GM18870 (cell line): Measurements from ENCODE around the gene CMYA5.

ENCODE experiments used
- ATAC-seq: cut with Tn5 transposase; IDR thresholded peaks from one replicate; pipeline ENCODE4 v1.9.1; 2021; ENCODE audit warnings: moderate library complexity; ENCODE audit not compliant: unreplicated experiment

CMYA5 gene

DNA sequence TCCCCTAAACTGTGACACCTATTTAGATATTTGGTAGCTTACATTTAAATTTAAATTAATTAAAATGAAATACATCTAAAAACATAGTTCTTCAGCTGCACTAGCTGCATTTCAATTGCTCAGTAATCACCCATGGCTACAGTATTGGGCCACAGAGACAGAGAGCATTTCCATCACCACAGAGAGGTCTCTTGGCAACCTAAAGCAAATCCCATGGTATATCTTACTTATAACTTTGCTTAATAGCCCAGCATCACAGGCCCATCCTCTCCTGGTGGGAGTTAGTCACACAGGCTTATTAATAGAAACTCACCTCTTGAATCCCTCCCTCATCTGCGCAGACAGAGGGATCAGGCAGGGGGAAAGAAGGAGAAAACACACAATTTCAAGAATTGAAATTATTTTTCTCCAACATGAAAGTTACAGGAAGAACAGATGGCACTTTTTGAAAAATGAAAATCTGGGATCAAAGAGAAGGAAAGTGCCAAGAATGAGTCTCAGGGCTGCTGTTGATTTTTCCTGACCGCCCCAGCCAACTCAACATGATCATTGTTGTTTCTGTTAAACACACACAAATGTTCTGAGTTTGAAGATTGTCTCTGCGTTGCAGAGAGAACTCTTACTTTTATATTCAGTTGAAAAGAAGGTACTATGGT, 144.6 kb downstream of the CMYA5 start:
- ATAC-seq: no peak

DNA sequence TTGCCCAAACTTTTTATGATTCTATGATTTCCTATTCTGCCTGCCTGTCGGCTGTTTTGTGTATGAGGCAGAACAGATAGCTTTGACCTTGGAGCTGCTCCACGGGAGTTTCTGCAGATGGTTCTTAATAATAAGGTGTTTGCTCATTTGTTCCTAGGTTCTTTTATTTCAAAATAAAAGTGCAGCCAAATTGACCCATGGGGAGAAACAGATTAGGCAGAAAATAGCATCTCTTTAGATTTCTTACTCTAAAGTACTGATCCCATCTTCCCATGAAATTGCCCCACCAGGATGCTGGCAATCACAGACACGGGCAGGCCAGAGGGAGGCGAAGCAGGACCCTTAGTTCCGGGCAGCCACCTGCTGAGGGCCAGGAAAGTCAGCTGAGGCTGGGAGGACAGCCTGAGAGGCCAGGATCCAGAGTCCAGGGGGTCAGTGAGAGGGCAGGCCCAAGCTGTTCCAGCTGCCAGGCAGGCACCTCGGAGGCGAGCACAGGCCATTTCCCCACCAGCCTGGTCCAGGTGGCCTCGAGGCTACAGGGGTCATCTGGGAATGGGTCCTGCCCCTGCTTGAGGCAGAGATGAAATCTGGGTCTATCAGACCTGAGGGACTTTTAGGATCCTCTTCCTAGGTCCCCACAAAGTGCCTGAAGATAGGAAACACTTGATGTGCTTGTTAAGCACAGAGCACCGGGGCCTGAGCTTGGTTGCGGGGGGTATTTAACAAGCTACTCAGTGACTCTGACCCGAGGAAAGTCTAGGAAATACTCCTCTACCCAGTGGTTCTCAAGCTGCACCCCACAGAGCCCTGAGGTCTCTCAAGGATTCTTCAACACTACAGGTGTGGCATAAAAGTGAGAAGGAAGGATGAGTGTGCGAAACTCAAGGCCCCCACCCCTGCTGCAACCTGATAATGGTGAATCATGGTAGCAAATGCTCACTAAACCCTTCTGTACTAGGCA, 145.4 kb downstream of the CMYA5 start:
- ATAC-seq: no peak

DNA sequence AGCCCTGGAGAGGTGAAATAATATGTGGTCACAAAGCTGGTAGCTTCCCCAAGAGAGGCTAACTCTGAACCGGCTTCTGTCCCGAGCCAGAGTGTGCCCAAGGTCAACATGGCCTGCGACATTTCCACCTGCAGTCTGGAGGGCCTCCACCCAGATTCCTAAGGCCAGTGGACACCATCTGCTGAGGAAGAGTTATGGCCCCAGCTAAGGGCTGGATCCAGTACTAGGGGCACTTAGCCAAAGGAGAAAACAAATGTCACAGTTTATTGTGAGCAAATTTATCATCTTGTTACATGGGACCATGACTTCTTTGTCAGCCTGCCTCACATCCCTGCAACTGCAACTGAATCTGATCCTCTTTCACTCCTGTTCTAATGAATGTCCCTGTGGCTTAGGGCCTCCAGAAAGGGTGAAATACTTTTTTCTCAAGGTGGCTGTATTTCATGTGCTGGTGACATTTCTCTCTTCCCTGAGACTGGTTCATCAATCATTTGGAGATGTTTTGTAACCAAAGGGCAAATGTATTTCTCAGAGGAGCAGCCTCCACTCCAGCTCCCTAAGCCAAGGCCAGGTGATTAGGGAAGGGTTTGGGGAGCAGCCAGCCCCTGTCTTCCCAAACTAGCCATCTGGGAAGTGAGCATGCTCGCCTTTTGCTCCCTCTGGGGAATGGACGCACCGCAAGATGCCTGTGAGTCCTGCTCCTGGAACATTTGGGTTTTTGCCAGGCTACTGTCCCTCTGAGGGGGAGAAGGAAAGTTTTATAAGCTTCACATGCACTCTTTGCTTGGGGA, 148.3 kb downstream of the CMYA5 start:
- ATAC-seq: no peak

DNA sequence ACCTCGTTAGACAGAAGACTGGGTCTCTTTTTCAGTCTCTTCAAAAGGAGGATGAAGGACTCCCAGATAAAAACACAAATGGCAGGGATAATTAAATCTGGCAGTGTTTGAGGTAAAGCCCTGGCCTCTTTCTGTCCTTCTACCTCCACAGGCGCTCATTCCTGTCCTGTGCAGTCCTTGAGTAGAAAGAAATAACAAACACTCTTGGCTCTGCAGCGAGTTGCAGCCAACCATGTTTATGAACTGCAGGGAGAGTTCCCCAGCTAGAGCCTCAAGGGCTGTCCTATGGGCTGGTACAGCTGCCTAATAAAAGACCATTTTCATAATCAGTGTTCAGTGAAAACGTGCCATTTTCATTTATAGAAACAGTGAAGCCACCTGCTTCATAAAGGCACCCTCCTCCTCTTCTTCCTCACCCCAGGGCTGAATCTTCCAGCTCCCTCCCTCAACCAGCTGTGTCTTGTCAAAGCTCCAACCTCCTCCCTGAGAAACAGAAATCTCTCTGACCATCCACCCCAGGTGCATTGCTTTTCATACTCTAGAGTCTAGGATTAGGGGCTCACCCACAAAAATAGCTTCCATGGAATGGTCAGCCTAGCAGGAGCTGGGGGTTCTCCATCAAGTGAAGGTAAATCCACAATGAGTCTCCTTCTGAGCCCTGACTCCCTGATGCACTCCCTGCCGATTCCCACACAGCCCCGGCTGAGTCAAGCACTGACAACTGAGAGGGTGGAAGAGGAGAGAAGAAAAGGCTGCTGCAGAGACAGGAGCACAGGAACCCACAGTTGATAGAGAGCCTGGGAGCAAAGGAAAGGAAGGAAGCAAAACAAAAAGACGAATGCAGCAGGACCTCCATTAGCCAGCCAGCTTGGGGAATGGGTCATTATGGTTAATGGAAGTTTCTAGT, 150.7 kb downstream of the CMYA5 start:
- ATAC-seq: no peak

DNA sequence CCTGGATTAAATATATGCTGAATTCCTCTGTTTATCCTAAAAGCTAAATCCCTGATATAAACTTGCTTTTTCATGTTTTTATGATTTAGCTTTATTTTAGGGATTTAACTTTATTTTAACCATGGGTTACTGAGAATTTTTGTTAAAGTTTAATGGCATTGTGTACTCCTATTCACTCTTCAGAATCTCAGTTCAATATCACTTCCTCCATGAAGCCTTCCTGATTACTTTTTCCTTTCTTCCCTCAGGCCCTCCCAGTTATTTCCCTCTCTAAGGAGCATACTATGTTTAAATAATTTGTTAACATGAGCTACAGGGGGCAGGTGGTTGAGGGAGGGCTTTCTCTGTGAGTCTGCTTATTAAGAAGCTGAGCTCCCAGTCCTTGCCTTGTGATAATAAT, 151.5 kb downstream of the CMYA5 start:
- ATAC-seq: no peak

DNA sequence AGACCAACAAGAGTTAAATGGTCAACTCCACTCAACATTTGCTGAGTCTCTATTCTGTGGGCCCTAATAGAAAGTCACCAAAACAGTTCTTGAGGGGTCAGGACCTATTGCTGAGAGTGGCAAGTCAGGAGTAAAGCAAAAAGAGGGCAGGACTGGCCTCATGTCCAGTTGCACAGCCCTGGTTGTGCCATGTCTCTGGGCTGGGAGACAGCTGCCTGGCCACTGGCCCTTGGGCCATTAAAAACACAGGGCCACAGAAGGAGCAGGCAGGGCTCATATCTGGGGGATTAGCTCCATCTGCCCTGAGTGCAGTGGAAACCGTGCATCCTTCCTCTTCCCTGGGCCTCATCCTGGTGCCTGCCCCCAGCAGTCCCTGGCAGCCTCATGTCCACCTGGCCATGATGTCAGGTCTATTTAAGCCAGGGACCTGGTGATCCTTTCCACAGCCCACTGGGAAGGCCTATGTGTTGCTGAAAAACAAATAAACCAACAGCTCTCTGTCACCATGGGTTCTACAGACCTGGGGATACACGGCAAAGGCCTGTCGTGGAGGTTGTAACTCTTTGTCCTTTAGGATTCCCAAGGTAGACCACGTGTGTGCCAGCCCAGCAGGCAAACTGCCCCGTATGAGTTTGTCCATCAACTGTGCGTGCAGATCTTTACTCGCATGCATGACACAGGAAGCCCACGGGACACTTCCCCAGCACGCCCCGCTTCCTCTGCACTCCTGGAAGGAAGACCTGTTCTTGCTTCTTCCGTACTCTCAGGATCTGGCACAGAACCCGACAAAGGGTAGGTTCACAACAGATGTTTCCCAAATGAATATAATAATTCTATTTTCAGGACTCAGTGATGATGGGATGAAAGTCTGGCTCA, 152.6 kb downstream of the CMYA5 start:
- no peak for ATAC-seq

DNA sequence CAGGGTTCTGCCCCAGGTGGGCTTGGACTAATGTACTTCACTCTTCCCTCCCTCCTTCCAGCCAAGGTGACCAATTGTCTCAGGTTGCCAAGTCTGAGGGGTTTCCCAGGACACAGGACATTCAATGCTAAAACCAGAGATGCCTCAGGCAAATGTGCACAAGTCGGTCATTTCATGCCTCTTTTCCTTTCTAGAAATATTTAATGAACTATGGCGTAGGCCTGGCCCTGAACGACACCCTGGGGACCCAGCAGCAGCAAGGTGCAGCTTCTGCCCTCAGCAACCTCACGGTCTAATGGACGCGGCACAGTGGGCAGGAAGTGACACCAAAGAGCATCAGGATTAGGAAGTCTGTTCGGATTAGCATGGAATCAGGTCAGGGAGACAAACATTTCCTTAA, 153.4 kb downstream of the CMYA5 start:
- ATAC-seq: no peak

DNA sequence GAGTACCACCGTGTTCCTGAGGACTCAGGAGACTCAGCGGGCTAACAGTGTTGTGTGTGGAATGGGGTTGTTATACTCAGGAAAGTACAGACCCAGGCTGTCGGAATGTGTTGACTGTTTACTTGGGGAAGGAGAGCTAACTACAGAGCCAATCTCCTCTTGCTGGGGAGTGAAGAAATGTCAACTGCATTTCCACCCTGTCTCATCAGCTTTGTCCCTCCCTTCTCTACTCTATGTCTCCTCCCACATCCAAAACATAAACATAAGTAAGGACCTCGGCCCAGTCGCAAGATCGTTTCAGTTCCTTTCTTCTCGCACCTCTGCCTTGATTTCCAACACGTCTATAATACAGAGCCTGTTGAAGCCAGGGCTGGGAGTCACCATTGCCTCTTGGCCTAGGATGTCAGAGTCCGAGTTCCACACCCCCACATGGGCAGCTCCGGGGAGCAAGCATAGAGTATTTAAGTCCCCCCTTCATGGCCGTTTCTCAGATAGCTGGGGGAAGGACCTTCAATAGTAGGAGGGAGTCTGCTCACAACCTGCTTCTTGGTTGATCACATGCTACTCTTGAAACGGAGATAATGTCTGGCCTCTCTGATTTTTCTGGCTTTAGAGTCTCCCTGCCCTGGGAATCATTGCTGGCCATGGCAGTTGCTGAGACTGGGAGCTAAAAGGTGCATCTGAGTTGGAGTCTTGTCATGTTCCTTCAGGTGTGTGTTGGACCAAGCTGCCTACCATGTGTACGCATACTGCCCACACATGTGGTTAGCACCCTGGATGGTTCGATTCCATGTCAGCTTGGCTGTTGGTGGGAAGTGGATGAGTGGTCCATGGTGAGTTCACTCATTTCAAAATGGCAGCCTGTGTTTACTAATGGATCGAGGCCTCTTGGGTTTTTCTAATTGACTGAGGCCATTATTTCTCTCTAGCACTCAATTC, 154.1 kb downstream of the CMYA5 start:
- no peak for ATAC-seq

DNA sequence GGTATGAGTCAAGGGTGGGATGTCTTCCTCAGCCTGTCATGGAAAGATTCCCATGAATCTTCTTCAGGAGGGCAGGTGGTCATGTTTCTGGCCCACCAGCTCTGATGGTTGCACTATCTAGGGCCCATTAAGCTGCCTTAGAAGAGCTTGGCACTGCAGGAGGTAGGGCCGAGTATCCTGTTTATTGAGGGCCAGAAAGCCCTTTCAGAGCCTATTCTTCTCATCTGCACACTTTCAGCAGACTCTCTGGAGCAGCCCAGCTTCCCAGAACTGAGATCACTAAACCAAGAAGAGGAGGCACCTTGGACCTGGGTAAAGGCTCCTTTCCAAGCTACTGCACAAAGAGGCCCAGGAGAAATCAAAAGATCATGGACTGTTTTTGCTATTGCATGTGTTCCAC, 154.9 kb downstream of the CMYA5 start:
- no peak for ATAC-seq

DNA sequence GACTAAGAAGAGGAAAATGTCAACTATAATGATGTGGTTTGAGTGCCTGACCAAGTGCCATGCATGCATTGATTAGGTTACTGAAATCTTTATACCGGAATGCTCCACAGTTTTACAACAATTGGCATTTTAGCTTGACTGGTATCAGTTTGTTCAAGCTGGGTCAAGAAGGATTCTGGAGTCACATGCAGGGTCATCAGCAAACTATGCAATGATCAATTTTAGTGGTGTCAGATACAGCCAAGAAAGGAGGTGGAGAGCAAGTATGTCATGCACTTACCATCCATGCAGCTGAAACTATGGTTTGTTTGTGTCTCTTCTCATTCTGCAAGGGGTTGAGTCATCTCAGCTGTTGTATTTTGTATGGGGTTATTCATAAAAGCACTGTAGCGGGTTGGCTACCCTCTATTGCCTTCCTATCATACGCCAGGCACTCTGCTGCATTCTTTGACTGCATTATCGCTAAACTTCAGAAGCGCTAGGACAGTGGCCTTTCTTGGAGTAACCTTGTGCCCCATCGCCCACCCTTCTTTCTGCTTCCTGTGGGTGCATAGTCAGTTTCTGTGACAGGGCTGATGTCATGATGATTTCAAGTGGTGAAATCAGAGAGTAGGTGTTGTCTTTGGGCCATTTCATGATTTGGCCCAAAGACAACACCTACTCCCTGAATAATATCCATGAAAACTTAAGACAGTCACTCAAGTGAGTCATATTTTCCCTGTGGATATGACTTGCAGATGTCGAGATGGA, 156.0 kb downstream of the CMYA5 start:
- ATAC-seq: no peak

DNA sequence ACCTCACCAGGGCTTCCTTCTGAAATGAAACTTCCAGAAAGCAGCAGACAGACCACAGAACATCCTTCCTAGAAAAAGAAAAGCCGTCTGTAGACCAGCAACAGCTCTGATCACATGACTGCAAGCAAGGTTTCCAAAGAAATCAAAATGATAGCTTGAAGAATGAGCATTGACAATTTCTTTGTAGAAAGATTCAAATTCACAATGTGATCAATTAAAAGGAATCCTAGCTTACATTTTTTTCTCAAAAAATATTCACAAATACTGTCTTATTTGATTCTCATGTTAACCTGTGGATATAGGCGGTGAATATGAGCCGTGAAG, 156.5 kb downstream of the CMYA5 start:
- no peak for ATAC-seq

DNA sequence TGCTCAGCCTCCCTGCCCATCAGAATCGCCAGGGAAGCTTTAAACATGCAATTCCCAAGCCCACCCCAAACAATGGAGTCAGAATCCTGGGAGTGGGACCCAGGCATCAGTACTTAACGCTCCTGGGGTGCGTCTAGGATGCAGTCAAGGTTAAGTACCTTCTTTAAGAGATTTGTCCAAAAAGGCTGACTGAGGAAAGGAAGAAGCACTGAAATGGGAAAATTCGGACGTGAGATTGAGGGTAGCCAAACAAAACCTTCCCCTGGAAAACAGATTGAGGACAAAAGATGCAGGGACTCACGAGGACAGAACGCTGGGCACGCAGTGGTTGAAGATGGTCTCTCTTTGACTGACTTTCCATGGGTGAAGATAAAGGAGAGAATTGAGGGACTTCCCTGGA, 157.9 kb downstream of the CMYA5 start:
- ATAC-seq: no peak

DNA sequence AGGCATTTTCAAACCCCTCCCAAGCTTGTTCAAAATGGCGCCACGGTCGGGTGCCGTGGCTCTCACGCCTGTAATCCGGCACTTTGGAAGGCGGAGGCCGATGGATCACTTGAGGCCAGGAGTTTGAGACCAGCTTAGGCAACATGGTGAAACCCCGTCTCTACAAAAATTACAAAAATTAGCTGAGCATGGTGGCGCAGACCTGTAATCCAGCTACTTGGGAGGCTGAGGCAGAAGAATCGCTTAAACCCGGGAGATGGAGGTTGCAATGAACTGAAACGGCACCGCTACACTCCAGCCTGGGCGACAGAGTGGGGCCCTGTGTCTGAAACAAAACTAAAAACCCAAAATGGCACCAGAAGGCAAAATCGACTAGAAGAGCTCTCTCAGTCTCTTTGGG, 159.4 kb downstream of the CMYA5 start:
- no peak for ATAC-seq
